ENCODE data around the gene SOD3.

SOD3 gene

GRCh38 chr4:24824720-24825119 lies 29.3 kb downstream of the SOD3 start:
- Histone ChIP-seq H3K27ac (ENCODE audit: low read depth, low read length) (no peak overlapping the region), H3K4me1 (ENCODE audit: control insufficient read depth in 1 of 2, insufficient read depth in 2 of 2, low read length in 2 of 2) (no peaks in the 10 kb centered on the region), H4K91ac (ENCODE audit: low read depth, low read length) (no peak overlapping the region), H3K79me1 (ENCODE audit: low read length) (no peaks in the 10 kb centered on the region), H3K14ac (ENCODE audit: low read length) (no peak overlapping the region), H3K23ac (ENCODE audit: low read length) (no peak overlapping the region), H2BK12ac (ENCODE audit: low read length) (no peak overlapping the region), H3K27me3 (ENCODE audit: insufficient read depth, low read length) (no peaks in the 10 kb centered on the region), H3K4me2 (ENCODE audit: low read length) (no peak overlapping the region), H3K4ac (ENCODE audit: low read depth, low read length) (no peak overlapping the region), H2AK5ac (ENCODE audit: low read length) (no peak overlapping the region), H3K4me3 (ENCODE audit: low read depth, low read length) (no peak overlapping the region), H2BK5ac (ENCODE audit: low read depth, low read length, poor library complexity) (no peak overlapping the region), H3K9ac (ENCODE audit: low read length) (no peak overlapping the region), H2BK120ac (ENCODE audit: insufficient read depth, low read length, poor library complexity) (no peak overlapping the region), H3K79me2 (ENCODE audit: control insufficient read depth, insufficient read depth, low read length, poor library complexity) (no peaks in the 10 kb centered on the region), H2AFZ (ENCODE audit: insufficient read depth, low read length, poor library complexity) (no peak overlapping the region), H3K9me3 (ENCODE audit: insufficient read depth, low read depth, low read length) (no peaks in the 10 kb centered on the region), H4K8ac (ENCODE audit: low read depth, low read length) (no peak overlapping the region), H4K12ac (ENCODE audit: low read depth, low read length) (no peak overlapping the region), H3K18ac (ENCODE audit: low read length) (no peak overlapping the region), H3K36me3 (ENCODE audit: control insufficient read depth in 1 of 2, insufficient read depth in 2 of 2, low read length in 2 of 2) (no peaks in the 10 kb centered on the region)
- no CpG with 5 or more reads among the region's 7 CpGs for WGBS (ENCODE audit: extremely low coverage, insufficient coverage, insufficient read length)
- DNase-seq = peak in 1 of 2 donors; percentile 56

GRCh38 chr4:24831637-24832036 lies 36.3 kb downstream of the SOD3 start:
- H2BK5ac ChIP-seq (ENCODE audit: low read depth, low read length, poor library complexity) = no peak overlapping the region
- no peak overlapping the region for H3K14ac ChIP-seq (ENCODE audit: low read length)

GRCh38 chr4:24835696-24836095 lies 40.3 kb downstream of the SOD3 start:
- H3K27me3 ChIP-seq (ENCODE audit: insufficient read depth, low read length) = no peaks in the 10 kb centered on the region
- peaks cover 3% of the 10 kb centered on the region for H3K9me3 ChIP-seq (ENCODE audit: insufficient read depth, low read depth, low read length)
- H3K79me1 ChIP-seq (ENCODE audit: low read length) = no peaks in the 10 kb centered on the region
- no peak overlapping the region for H3K4me2 ChIP-seq (ENCODE audit: low read length)
- no CpG with 5 or more reads among the region's 4 CpGs for WGBS (ENCODE audit: extremely low coverage, insufficient coverage, insufficient read length)
- no peak overlapping the region for H3K14ac ChIP-seq (ENCODE audit: low read length)
- H3K36me3 ChIP-seq (ENCODE audit: control insufficient read depth in 1 of 2, insufficient read depth in 2 of 2, low read length in 2 of 2) = no peaks in the 10 kb centered on the region
- H3K4ac ChIP-seq (ENCODE audit: low read depth, low read length) = no peak overlapping the region
- peaks cover 0 to 3% of the 10 kb centered on the region in 2 experiments for H3K4me1 ChIP-seq (ENCODE audit: control insufficient read depth in 1 of 2, insufficient read depth in 2 of 2, low read length in 2 of 2)
- no peak overlapping the region for H2AK5ac ChIP-seq (ENCODE audit: low read length)
- DNase-seq = no peak
- H2BK12ac ChIP-seq (ENCODE audit: low read length) = no peak overlapping the region
- H4K91ac ChIP-seq (ENCODE audit: low read depth, low read length) = no peak overlapping the region
- H4K12ac ChIP-seq (ENCODE audit: low read depth, low read length) = no peak overlapping the region
- no peak overlapping the region for H2BK120ac ChIP-seq (ENCODE audit: insufficient read depth, low read length, poor library complexity)
- H2BK5ac ChIP-seq (ENCODE audit: low read depth, low read length, poor library complexity) = no peak overlapping the region
- no peak overlapping the region for H3K9ac ChIP-seq (ENCODE audit: low read length)
- no peak overlapping the region for H3K27ac ChIP-seq (ENCODE audit: low read depth, low read length)
- no peak overlapping the region for H2AFZ ChIP-seq (ENCODE audit: insufficient read depth, low read length, poor library complexity)
- no peak overlapping the region for H4K8ac ChIP-seq (ENCODE audit: low read depth, low read length)
- H3K23ac ChIP-seq (ENCODE audit: low read length) = no peak overlapping the region
- H3K79me2 ChIP-seq (ENCODE audit: control insufficient read depth, insufficient read depth, low read length, poor library complexity) = no peaks in the 10 kb centered on the region
- no peak overlapping the region for H3K4me3 ChIP-seq (ENCODE audit: low read depth, low read length)
- H3K18ac ChIP-seq (ENCODE audit: low read length) = no peak overlapping the region

More at GRCh38 chr4:24831637-24832036, 36.3 kb downstream of the SOD3 start:
- no peak overlapping the region for H3K4ac ChIP-seq (ENCODE audit: low read depth, low read length)
- no peak overlapping the region for H2BK12ac ChIP-seq (ENCODE audit: low read length)
- H3K27me3 ChIP-seq (ENCODE audit: insufficient read depth, low read length) = no peaks in the 10 kb centered on the region
- H3K9ac ChIP-seq (ENCODE audit: low read length) = no peak overlapping the region
- no peak overlapping the region for H3K4me2 ChIP-seq (ENCODE audit: low read length)
- no peaks in the 10 kb centered on the region for H3K79me2 ChIP-seq (ENCODE audit: control insufficient read depth, insufficient read depth, low read length, poor library complexity)
- H3K9me3 ChIP-seq (ENCODE audit: insufficient read depth, low read depth, low read length) = no peaks in the 10 kb centered on the region
- no peak overlapping the region for H3K4me3 ChIP-seq (ENCODE audit: low read depth, low read length)
- no peak overlapping the region for H2BK120ac ChIP-seq (ENCODE audit: insufficient read depth, low read length, poor library complexity)
- no peak overlapping the region for H2AFZ ChIP-seq (ENCODE audit: insufficient read depth, low read length, poor library complexity)
- peak in 1 of 2 donors; percentile 45 for DNase-seq
- H4K91ac ChIP-seq (ENCODE audit: low read depth, low read length) = no peak overlapping the region
- no peak overlapping the region for H3K27ac ChIP-seq (ENCODE audit: low read depth, low read length)
- H2AK5ac ChIP-seq (ENCODE audit: low read length) = no peak overlapping the region
- no peaks in the 10 kb centered on the region for H3K79me1 ChIP-seq (ENCODE audit: low read length)
- no peak overlapping the region for H4K8ac ChIP-seq (ENCODE audit: low read depth, low read length)
- H4K12ac ChIP-seq (ENCODE audit: low read depth, low read length) = no peak overlapping the region
- H3K4me1 ChIP-seq (ENCODE audit: control insufficient read depth in 1 of 2, insufficient read depth in 2 of 2, low read length in 2 of 2) = no peaks in the 10 kb centered on the region
- H3K36me3 ChIP-seq (ENCODE audit: control insufficient read depth in 1 of 2, insufficient read depth in 2 of 2, low read length in 2 of 2) = no peaks in the 10 kb centered on the region
- WGBS (ENCODE audit: extremely low coverage, insufficient coverage, insufficient read length) = no CpG with 5 or more reads among the region's 3 CpGs
- no peak overlapping the region for H3K23ac ChIP-seq (ENCODE audit: low read length)
- H3K18ac ChIP-seq (ENCODE audit: low read length) = no peak overlapping the region

- H3K27ac ChIP-seq (ENCODE audit: low read depth, low read length) = no peak overlapping the region
- H3K23ac ChIP-seq (ENCODE audit: low read length) = no peak overlapping the region
- H2BK120ac ChIP-seq (ENCODE audit: insufficient read depth, low read length, poor library complexity) = no peak overlapping the region
- no peak overlapping the region for H3K18ac ChIP-seq (ENCODE audit: low read length)
- H3K36me3 ChIP-seq (ENCODE audit: control insufficient read depth in 1 of 2, insufficient read depth in 2 of 2, low read length in 2 of 2) = no peaks in the 10 kb centered on the region
- H4K91ac ChIP-seq (ENCODE audit: low read depth, low read length) = no peak overlapping the region
- no peak overlapping the region for H3K4me3 ChIP-seq (ENCODE audit: low read depth, low read length)
- no peak for DNase-seq
- H3K79me2 ChIP-seq (ENCODE audit: control insufficient read depth, insufficient read depth, low read length, poor library complexity) = no peaks in the 10 kb centered on the region
- no peak overlapping the region for H2AFZ ChIP-seq (ENCODE audit: insufficient read depth, low read length, poor library complexity)
- no peaks in the 10 kb centered on the region for H3K79me1 ChIP-seq (ENCODE audit: low read length)
- H3K4me2 ChIP-seq (ENCODE audit: low read length) = no peak overlapping the region
- H3K9ac ChIP-seq (ENCODE audit: low read length) = no peak overlapping the region
- peaks cover 0 to 5% of the 10 kb centered on the region in 2 experiments for H3K4me1 ChIP-seq (ENCODE audit: control insufficient read depth in 1 of 2, insufficient read depth in 2 of 2, low read length in 2 of 2)
- no peak overlapping the region for H2AK5ac ChIP-seq (ENCODE audit: low read length)
- H3K4ac ChIP-seq (ENCODE audit: low read depth, low read length) = no peak overlapping the region
- H2BK12ac ChIP-seq (ENCODE audit: low read length) = peak overlapping the region; percentile 17
- no peaks in the 10 kb centered on the region for H3K27me3 ChIP-seq (ENCODE audit: insufficient read depth, low read length)
- H3K14ac ChIP-seq (ENCODE audit: low read length) = peak overlapping the region; percentile 32
- H4K8ac ChIP-seq (ENCODE audit: low read depth, low read length) = no peak overlapping the region
- WGBS (ENCODE audit: extremely low coverage, insufficient coverage, insufficient read length) = no CpG with 5 or more reads among the region's 6 CpGs
- no peak overlapping the region for H2BK5ac ChIP-seq (ENCODE audit: low read depth, low read length, poor library complexity)
- H4K12ac ChIP-seq (ENCODE audit: low read depth, low read length) = no peak overlapping the region
- peaks cover 3% of the 10 kb centered on the region for H3K9me3 ChIP-seq (ENCODE audit: insufficient read depth, low read depth, low read length)
Measured at GRCh38 chr4:24836661-24837242, 41.4 kb downstream of the SOD3 start.

All from trophoblast cell (in vitro differentiated cells and primary cell).